Psoas muscle (tissue), 8 donors: ENCODE measurements around the gene BHLHA15. TPM values are rescaled to one million over a fixed set of nuclear protein-coding genes. Genes with fewer than 3 reads are reported as not detected.

Experiments used
- ATAC-seq, 4 donors: fragments of 200-7000 bp; cut with Tn5 transposase; one replicate each; pipeline ENCODE4 v1.9.1; 2020; ENCODE audit warnings: moderate library complexity in 3 of 4, mild to moderate bottlenecking in 2 of 4
- DNase-seq, 2 donors: peaks; one replicate each; pipeline ENCODE4 v3.0.0-alpha.2; 2020
- H3K27ac ChIP-seq: fragments of 200-600 bp; one replicate; pipeline ENCODE4 v1.8.0; 2022
- H3K27me3 ChIP-seq, 3 donors: fragments of 200-600 bp in 1 of 3; one replicate each; pipeline versions ENCODE4 v1.6.1 to v1.8.0; 2013 to 2022; ENCODE audit warnings: low read length in 2 of 3, mild to moderate bottlenecking in 2 of 3, moderate library complexity in 1 of 3; ENCODE audit not compliant: insufficient read depth in 3 of 3
- H3K36me3 ChIP-seq, 2 donors: fragments of 200-600 bp in 1 of 2; one replicate each; pipeline versions ENCODE4 v1.6.1 to v1.8.0; 2013 to 2022; ENCODE audit warnings: low read depth in 1 of 2, mild to moderate bottlenecking in 1 of 2, moderate library complexity in 1 of 2; ENCODE audit not compliant: insufficient read depth in 1 of 2
- H3K4me1 ChIP-seq: fragments of 200-600 bp; one replicate; pipeline ENCODE4 v1.8.0; 2022
- H3K4me3 ChIP-seq: fragments of 200-600 bp; one replicate; pipeline ENCODE4 v1.8.0; 2022; ENCODE audit warnings: mild to moderate bottlenecking
- H3K9me3 ChIP-seq: fragments of 200-600 bp; one replicate; pipeline ENCODE4 v1.8.0; 2022
- CTCF ChIP-seq: fragments of 200-600 bp; IDR thresholded peaks from one replicate; pipeline ENCODE4 v1.8.0; 2022; ENCODE audit warnings: antibody characterized with exemption
- WGBS, 3 donors: extraction: QIAGEN DNeasy Blood & Tissue Kit; methylation state at CpG; one replicate each; pipeline versions ENCODE4 v1.1.6 to v1.1.7; 2013; 5-methylcytosine and 5-hydroxymethylcytosine counted together
- intact Hi-C, 2 donors: fragments of 100-400 bp; cut with DNase I; formaldehyde crosslinking; loops; one replicate each; pipeline versions ENCODE4 v1.11.0 to v1.14.2; 2022
- polyA plus RNA-seq, 3 donors: library from polyadenylated mRNA; stranded (reverse); fragments of 200-250 nt; gene quantifications; one replicate each; pipeline ENCODE4 v1.2.3, GENCODE V29; 2013
- total RNA-seq, 4 donors: library from RNA; stranded (reverse); fragmentation: NEBNext Ultra II Directional in 2 of 4; extraction: Animal tissue kit (Norgen Biotek cat#: 25700) in 2 of 4; gene quantifications; one replicate each; pipeline versions ENCODE4 v1.2.1 to v1.2.4, GENCODE V29; 2021 to 2023
- donor health status: healthy with polysubstance abuse.
- donor health status: DM: no; HTN: no; CAD: no; lungs with moderate emphysema.
- donor health status: Bipolar disorder and iron deficiency.
- donor health status: healthy.
- donor health status: DM: yes; HTN: yes; CAD: no.
- donor health status: DM: no; HTN: no; CAD: no.
- donor health status: DM: no; HTN: no; CAD: no.
- donor health status: DM: yes; HTN: yes; CAD: no.

Gene BHLHA15
- total and polyA plus RNA-seq, 7 donors, result not detected

DNA sequence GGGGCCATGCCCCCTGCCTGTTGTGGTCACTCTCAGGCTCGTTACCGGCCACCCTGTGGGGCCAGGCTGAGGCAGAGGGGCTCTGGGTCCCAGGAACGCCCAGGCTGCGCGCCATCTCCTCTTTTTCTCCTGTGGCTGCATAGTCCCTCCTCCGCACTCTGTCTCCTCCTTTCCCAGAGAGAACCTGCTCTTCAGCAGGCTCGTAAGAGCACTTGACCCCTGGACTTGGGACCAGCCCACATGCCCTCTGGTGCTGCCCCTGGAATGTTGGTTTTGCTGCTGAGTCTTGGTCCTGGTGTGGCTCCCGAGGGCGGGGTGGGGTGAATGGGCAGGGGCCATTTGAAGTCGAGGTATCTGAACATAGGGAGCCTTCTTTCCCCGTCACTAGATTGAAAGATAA is 6.6 kb upstream of the BHLHA15 start:
- WGBS, 3 donors, result 95 to 96% (median 95%) methylated on average over 11 of the region's 11 CpGs
- TF ChIP-seq CTCF, result no peak
- no peak overlapping the region for H3K4me3 ChIP-seq
- no peak overlapping the region for H3K27ac ChIP-seq
- H3K9me3 ChIP-seq, result no peaks in the 10 kb centered on the region
- DNase-seq (no peak), ATAC-seq (no peak)
- no peaks in the 10 kb centered on the region for H3K27me3 ChIP-seq
- no peaks in the 10 kb centered on the region for H3K4me1 ChIP-seq
- peaks cover 0 to 54% of the 10 kb centered on the region in 2 donors for H3K36me3 ChIP-seq
- intact Hi-C loops, result no loop called here

GRCh38 chr7:98205162-98205845 is 5.9 kb upstream of the BHLHA15 start:
- 95% methylated on average over 44 to 47 of the region's 47 CpGs for WGBS, 3 donors
- Histone ChIP-seq H3K27me3 (no peaks in the 10 kb centered on the region), H3K36me3 (peaks cover 0 to 53% of the 10 kb centered on the region in 2 donors), H3K4me1 (no peaks in the 10 kb centered on the region), H3K27ac (no peak overlapping the region), H3K4me3 (no peak overlapping the region), H3K9me3 (no peaks in the 10 kb centered on the region)
- intact Hi-C loops, result no loop called here
- ATAC-seq, result no peak
- no peak for TF ChIP-seq CTCF
- DNase-seq, result no peak

- H3K27me3 ChIP-seq, result peaks cover 0 to 4% (median 3%) of the 10 kb centered on the region in 3 donors
- DNase-seq (no peak), ATAC-seq (no peak)
- peaks cover 0 to 53% of the 10 kb centered on the region in 2 donors for H3K36me3 ChIP-seq
- no peak overlapping the region for H3K27ac ChIP-seq
- H3K4me1 ChIP-seq, result no peaks in the 10 kb centered on the region
- 93 to 95% (median 94%) methylated on average over 47 of the region's 47 CpGs for WGBS, 3 donors
- H3K9me3 ChIP-seq, result no peaks in the 10 kb centered on the region
- intact Hi-C loops, result no loop called here
- H3K4me3 ChIP-seq, result no peak overlapping the region
- TF ChIP-seq CTCF, result no peak
Measured at GRCh38 chr7:98206451-98207330, 4.5 kb upstream of the BHLHA15 start.

DNA sequence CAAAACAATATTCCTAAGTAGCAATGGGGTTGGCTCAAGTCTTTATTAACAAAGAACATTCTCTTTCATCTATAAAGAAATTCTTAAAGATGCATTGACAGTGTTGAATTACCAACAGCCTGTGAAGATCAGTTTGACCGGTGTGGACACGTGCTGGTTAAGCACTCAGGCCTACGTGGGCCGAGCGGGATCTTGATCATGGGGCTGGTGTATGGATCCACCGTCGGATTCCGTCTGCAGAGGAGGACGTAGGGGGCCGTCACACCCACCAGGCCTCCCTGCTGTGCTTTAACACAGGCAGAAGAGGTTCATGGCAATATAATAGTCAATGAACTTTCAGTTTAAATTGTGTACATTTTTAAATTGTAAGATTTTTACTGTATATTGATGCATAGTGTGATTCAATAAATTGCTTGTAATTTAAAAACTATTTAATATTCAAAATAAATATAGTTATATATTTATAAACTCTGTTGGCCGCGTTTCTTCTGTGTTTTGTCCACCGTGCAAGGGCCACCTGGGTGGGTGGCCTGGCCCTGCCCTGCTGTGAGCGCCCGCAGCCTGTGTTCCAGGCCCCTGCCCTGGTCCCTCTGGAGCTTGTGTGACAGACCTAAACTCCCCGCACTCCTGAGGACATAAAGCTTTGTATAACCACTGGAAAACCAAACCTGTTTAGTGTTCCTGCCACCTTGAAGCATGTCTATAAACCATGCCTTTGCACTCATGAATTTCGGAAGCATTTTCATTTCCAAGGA is 1.9 kb upstream of the BHLHA15 start:
- Histone ChIP-seq H3K27ac (no peak overlapping the region), H3K4me3 (no peak overlapping the region), H3K9me3 (no peaks in the 10 kb centered on the region), H3K36me3 (peaks cover 0 to 43% of the 10 kb centered on the region in 2 donors), H3K27me3 (peaks cover 0 to 4% (median 4%) of the 10 kb centered on the region in 3 donors), H3K4me1 (no peaks in the 10 kb centered on the region)
- TF ChIP-seq CTCF, result no peak
- no peak for DNase-seq
- intact Hi-C loops, result no loop called here
- WGBS, 3 donors, result 94 to 96% (median 95%) methylated on average over 17 of the region's 17 CpGs
- ATAC-seq, result no peak
